Heart left ventricle (tissue), 16 donors: Measurements from ENCODE around the gene S100A11. TPM values are rescaled to one million over a fixed set of nuclear protein-coding genes. Genes with fewer than 3 reads are reported as not detected.
"Not testable (repeated sequence)": the region's sequence is repeated elsewhere in the genome, so short reads cannot be mapped to it uniquely, and the experiment has no call there.

Experiments used
- ATAC-seq, 4 donors: fragments of 200-7000 bp; cut with Tn5 transposase; one replicate each; pipeline ENCODE4 v1.9.1; 2020 to 2022; ENCODE audit warnings: moderate library complexity in 4 of 4, mild to moderate bottlenecking in 3 of 4, moderate number of reproducible peaks in 1 of 4
- DNase-seq, 5 donors: peaks; one replicate each; pipeline ENCODE4 v3.0.0-alpha.2; 2020
- H3K27ac ChIP-seq, 12 donors: fragments of 200-600 bp; sonication (generic) in 4 of 12; one replicate each; pipeline versions ENCODE4 v1.5.0 to v1.8.0; 2016 to 2022; ENCODE audit warnings: mild to moderate bottlenecking in 2 of 12
- H3K27me3 ChIP-seq, 9 donors: fragments of 200-600 bp; sonication (generic) in 2 of 9; one replicate each; pipeline versions ENCODE4 v1.5.1 to v1.8.0; 2016 to 2022; ENCODE audit warnings: mild to moderate bottlenecking in 3 of 9
- H3K36me3 ChIP-seq, 9 donors: fragments of 200-600 bp; sonication (generic) in 2 of 9; one replicate each; pipeline versions ENCODE4 v1.5.0 to v1.8.0; 2018 to 2022; ENCODE audit warnings: mild to moderate bottlenecking in 2 of 9
- H3K4me1 ChIP-seq, 12 donors: fragments of 200-600 bp; sonication (generic) in 4 of 12; one replicate each; pipeline versions ENCODE4 v1.5.0 to v1.8.0; 2016 to 2022; ENCODE audit warnings: mild to moderate bottlenecking in 3 of 12
- H3K4me3 ChIP-seq, 12 donors: fragments of 200-600 bp; sonication (generic) in 4 of 12; one replicate each; pipeline versions ENCODE4 v1.5.0 to v1.8.0; 2017 to 2022; ENCODE audit warnings: mild to moderate bottlenecking in 9 of 12, moderate library complexity in 4 of 12
- H3K9me3 ChIP-seq, 12 donors: fragments of 200-600 bp; sonication (generic) in 4 of 12; one replicate each; pipeline versions ENCODE4 v1.5.0 to v1.8.0; 2016 to 2022; ENCODE audit warnings: mild to moderate bottlenecking in 1 of 12
- CTCF ChIP-seq, 12 donors: fragments of 200-600 bp; sonication (generic) in 4 of 12; IDR thresholded peaks; one replicate each; pipeline versions ENCODE4 v1.5.0 to v1.8.0; 2018 to 2022; ENCODE audit warnings: antibody characterized with exemption in 12 of 12, mild to moderate bottlenecking in 5 of 12
- POLR2A ChIP-seq, 2 donors: fragments of 450-650 bp; IDR thresholded peaks; one replicate each; pipeline ENCODE4 v1.6.1; 2017; ENCODE audit warnings: antibody characterized with exemption in 2 of 2, mild to moderate bottlenecking in 2 of 2, moderate library complexity in 2 of 2
- WGBS, 4 donors: extraction: QIAGEN DNeasy Blood & Tissue Kit in 2 of 4; methylation state at CpG; one replicate each; pipeline versions ENCODE4 v1.1.5 to v1.1.7; 2013 to 2018; 5-methylcytosine and 5-hydroxymethylcytosine counted together
- intact Hi-C, 10 donors: fragments of 100-400 bp; cut with DNase I; formaldehyde crosslinking; loops; one replicate each; pipeline versions ENCODE4 v1.11.1 to v1.14.2; 2022
- long read RNA-seq, 3 donors: library from polyadenylated mRNA; unstranded; transcript quantifications; one replicate each; pipeline ENCODE4 v2.0.0, GENCODE V29; 2020 to 2021
- polyA plus RNA-seq, 2 donors: library from polyadenylated mRNA; stranded (reverse); fragments of 200-250 nt; gene quantifications; one replicate each; pipeline ENCODE4 v1.2.3, GENCODE V29; 2013
- total RNA-seq, 9 donors: library from RNA; depleted of rRNA in 2 of 9; stranded (reverse); fragments of >200 nt in 2 of 9; fragmentation: NEBNext Ultra II Directional in 3 of 9; extraction: Animal tissue kit (Norgen Biotek cat#: 25700) in 3 of 9; gene quantifications; one replicate each; pipeline versions ENCODE4 v1.1.0 to v1.2.4, GENCODE V29; 2016 to 2023
- donor health status: ischemic (EF 13 %, LVEDD 7.1; RV severe dilation, severe dysfunction).
- donor health status: healthy with polysubstance abuse.
- donor health status: DM: no; HTN: yes; CAD: no.
- donor health status: DM: no; HTN: no; CAD: no.
- donor health status: ischemic (EF 25% LVEDD 6.9; RV normal size, moderate dysfunction).
- donor health status: ischemic (EF 25% LVEDD 5.7; RV mildly dilated, moderate dysfunction).
- donor health status: healthy.
- donor health status: DM: yes; HTN: yes; CAD: no.
- donor health status: ischemic (EF 35%, LVEDD 5.7; RV mildly dilated, moderate dysfunction).
- donor health status: nonischemic (EF 11% LVEDD 7.7; RV severe dilation, severe dysfunction).
- donor health status: DM: yes; HTN: yes; CAD: no.
- donor health status: PGD.
- donor health status: ischemic (EF 29% LVEDD 5.4; RV normal size, mild dysfunction).
- donor health status: nonischemic (EF 23%, LVEDD 6.1; RV moderate dilation, normal function).

The S100A11 gene
- total RNA-seq: 100 to 1,000 TPM in 4 of 9 donors, 10 to 100 TPM in 5; 44.9 to 368 (median 80.7) TPM
- 100 to 1,000 TPM; 179 to 571 TPM for polyA plus RNA-seq
- long read RNA-seq, donor 1, transcript S100A11-201 (3 exons, 594 nt): major isoform, 26 of 26 reads
- long read RNA-seq, donor 1, partial matches to known transcripts: 0 of 26 reads
- long read RNA-seq, donor 1, other reads (novel, unspliced or antisense): 0 of 26 reads
- long read RNA-seq, donor 2, transcript S100A11-201 (3 exons, 594 nt): major isoform, 20 of 20 reads
- long read RNA-seq, donor 2, partial matches to known transcripts: 0 of 20 reads
- long read RNA-seq, donor 2, other reads (novel, unspliced or antisense): 0 of 20 reads
- long read RNA-seq, donor 3, transcript S100A11-201 (3 exons, 594 nt): major isoform, 47 of 47 reads
- long read RNA-seq, donor 3, partial matches to known transcripts: 0 of 47 reads
- long read RNA-seq, donor 3, other reads (novel, unspliced or antisense): 0 of 47 reads

- WGBS, 4 donors: 1% methylated on average over 52 to 53 of the region's 53 CpGs
- intact Hi-C loops: no loop called here
- TF ChIP-seq POLR2A (IDR thresholded peaks at IDR 0.05) (peak; percentile 21 to 94), CTCF (IDR thresholded peaks at IDR 0.05) (no peak)
Measured at GRCh38 chr1:152036267-152037216, at the start of gene S100A11. TSS of gene S100A11 (minus strand) at chr1:152037004. CDS start at chr1:152036915, 89 bp downstream.

GRCh38 chr1:152084853-152085252 lies 48.0 kb upstream of the S100A11 start:
- no peak for ATAC-seq
- no peak for TF ChIP-seq CTCF (IDR thresholded peaks at IDR 0.05)
- TF ChIP-seq POLR2A (IDR thresholded peaks at IDR 0.05): no peak
- WGBS, 4 donors: 32 to 54% (median 44%) methylated on average over 1 of the region's 1 CpG

More at GRCh38 chr1:152036267-152037216, at the start of gene S100A11:
- ATAC-seq: peak; percentile 90 to 97 (median 96)
- no peaks in the 10 kb centered on the region for H3K27me3 ChIP-seq
- H3K27ac ChIP-seq: peak within 1 kb of the TSS; percentile 85 to 98 (median 94)
- peak within 1 kb of the TSS; percentile 44 to 93 (median 69) for H3K4me3 ChIP-seq
- H3K4me1 ChIP-seq: peaks cover 0 to 65% (median 16%) of the 10 kb centered on the region in 12 donors
- H3K36me3 ChIP-seq: peaks cover 0 to 30% (median 25%) of the 10 kb centered on the region in 9 donors
- peak; percentile 92 to 95 (median 94) for DNase-seq
- no peaks in the 10 kb centered on the region for H3K9me3 ChIP-seq

GRCh38 chr1:152081026-152081425 lies 44.2 kb upstream of the S100A11 start:
- H3K36me3 ChIP-seq, H3K27ac ChIP-seq, H3K4me1 ChIP-seq, ATAC-seq, H3K4me3 ChIP-seq, intact Hi-C loops, H3K9me3 ChIP-seq, DNase-seq: not testable (repeated sequence)
- WGBS, 4 donors: 88 to 100% (median 93%) methylated on average over 1 to 17 of the region's 17 CpGs
- H3K27me3 ChIP-seq: peaks cover 0 to 19% (median 0%) of the 10 kb centered on the region in 9 donors

More at GRCh38 chr1:152084853-152085252, 48.0 kb upstream of the S100A11 start:
- H3K4me1 ChIP-seq: no peaks in the 10 kb centered on the region
- H3K4me3 ChIP-seq: no peak overlapping the region
- no peak for DNase-seq
- intact Hi-C loops: no loop called here
- no peak overlapping the region for H3K27ac ChIP-seq
- no peaks in the 10 kb centered on the region for H3K9me3 ChIP-seq
- H3K27me3 ChIP-seq: peaks cover 0 to 28% (median 5%) of the 10 kb centered on the region in 9 donors
- H3K36me3 ChIP-seq: no peaks in the 10 kb centered on the region

- H3K9me3 ChIP-seq, H3K27ac ChIP-seq, H3K4me3 ChIP-seq, H3K36me3 ChIP-seq, DNase-seq, H3K4me1 ChIP-seq, intact Hi-C loops, ATAC-seq: not testable (repeated sequence)
- H3K27me3 ChIP-seq: peaks cover 0 to 18% (median 0%) of the 10 kb centered on the region in 9 donors
- WGBS, 4 donors: 83 to 89% (median 88%) methylated on average over 17 of the region's 17 CpGs
Measured at GRCh38 chr1:152080494-152080893, 43.7 kb upstream of the S100A11 start.
